Stomach (tissue), 4 donors: ENCODE results near the gene CLCN6.

Experiments
- CTCF ChIP-seq, 7 experiments: fragments of 450-650 bp in 4 of 7; fragments of 200-600 bp in 3 of 7; sonication (generic) in 3 of 7; IDR thresholded peaks; one replicate each; pipeline ENCODE4 v1.5.1; 2016 to 2019; ENCODE audit warnings: antibody characterized with exemption in 7 of 7, control low read depth in 2 of 7, mild to moderate bottlenecking in 1 of 7
- POLR2AphosphoS5 ChIP-seq, 3 donors: sonication (generic); formaldehyde crosslinking; IDR thresholded peaks; one replicate each; pipeline ENCODE4 v1.6.1; 2016; ENCODE audit warnings: antibody characterized with exemption in 3 of 3

DNA sequence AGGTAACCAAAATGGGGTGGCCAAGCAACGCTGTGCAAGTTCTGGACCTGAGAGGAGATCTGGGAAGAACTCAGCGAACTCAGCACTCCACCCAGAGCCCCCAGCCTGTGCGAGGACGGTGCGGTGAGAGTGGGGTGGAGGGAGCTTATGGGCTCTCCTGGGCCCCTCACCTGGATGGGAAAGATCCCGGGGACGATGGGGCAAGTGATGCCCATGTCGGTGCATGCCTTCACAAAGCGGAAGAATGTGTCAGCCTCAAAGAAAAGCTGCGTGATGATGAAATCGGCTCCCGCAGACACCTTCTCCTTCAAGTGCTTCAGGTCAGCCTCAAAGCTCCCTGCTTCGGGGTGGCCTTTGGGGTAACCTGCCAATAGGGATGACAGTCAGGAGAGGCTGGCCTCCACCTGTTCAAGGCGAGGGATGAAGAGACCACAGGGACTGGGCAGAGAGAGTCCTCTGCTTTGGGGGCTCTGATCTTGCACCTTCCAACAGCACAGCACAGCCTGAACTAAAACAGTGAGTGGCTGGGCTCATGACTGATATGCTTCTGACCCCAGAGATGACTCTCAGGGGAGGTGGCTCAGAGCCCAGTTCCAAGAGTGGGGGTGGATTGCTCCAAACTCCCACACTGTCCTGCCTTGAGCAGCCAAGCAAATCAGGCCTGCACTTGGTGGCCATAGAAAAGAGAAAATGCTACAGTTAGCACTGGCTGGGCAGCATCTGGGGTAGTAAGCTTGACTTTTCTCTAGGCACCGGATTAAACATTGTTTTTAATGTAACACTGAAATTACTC lies 9.8 kb upstream of the CLCN6 start:
- no peak for TF ChIP-seq CTCF (IDR thresholded peaks at IDR 0.05)
- no peak for TF ChIP-seq POLR2AphosphoS5 (IDR thresholded peaks at IDR 0.05)
